IPS DF 4.7 (cell line): ENCODE measurements around the gene RDH11.

Experiments
- DNase-seq: peaks from one replicate; pipeline ENCODE4 v3.0.0-alpha.2; 2013; ENCODE audit warnings: low spot score; ENCODE audit errors: extremely low read depth

Gene RDH11

DNA sequence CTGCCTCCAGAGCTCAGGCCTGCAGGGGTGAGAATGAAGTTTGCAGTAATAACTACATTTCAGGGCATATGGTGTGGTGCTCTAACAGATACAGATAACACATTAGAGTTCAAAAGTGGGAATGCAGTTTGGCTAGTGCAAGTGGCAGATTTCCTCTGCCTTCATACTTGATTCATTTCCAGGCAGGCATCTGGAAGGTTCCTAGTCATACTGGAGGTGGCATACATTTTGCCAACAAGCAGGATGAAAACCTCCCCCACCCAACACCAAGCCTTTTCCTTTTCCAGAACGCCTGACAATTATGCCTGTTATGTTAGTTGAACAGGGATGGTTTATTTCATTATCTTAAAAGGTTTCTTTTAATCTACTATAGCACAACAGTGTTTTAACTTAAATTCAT is 45.4 kb downstream of the RDH11 start:
- no peak for DNase-seq

DNA sequence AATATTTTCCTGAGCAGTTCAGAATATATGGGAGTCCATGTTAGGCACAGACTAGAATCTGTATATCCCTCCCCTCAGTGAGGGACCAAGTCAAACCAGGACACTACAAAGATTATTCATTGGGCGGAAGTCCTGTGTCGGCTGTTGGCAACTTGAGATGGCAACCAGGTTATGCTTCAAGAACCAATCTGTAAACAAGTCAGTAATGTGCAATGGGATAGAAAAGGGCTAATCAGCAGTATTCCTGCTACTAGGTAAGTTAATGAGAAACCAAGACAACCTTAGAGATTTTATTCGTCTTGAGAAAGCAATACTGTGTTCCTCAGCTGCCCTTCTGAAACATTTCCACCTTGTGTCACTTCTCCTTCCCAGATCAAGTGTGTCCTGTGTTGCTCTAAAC is 49.4 kb downstream of the RDH11 start:
- DNase-seq = no peak

DNA sequence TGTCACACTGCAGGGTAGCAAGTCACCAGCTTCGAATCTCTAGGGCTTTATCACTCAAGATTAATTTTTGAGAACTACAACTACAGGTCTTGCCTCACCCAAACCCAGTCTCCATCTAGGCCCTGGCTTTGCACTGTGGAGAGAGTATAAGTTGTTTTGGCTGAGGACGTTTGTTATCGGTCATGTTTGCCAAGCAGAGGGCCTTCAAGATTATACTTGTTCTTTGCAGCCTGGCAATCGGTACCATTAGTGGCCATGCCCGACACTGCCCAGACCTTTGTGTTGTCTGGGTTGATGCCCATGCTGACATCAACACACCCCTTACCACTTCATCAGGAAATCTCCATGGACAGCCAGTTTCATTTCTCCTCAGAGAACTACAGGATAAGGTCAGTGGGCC is 50.1 kb downstream of the RDH11 start:
- no peak for DNase-seq

DNA sequence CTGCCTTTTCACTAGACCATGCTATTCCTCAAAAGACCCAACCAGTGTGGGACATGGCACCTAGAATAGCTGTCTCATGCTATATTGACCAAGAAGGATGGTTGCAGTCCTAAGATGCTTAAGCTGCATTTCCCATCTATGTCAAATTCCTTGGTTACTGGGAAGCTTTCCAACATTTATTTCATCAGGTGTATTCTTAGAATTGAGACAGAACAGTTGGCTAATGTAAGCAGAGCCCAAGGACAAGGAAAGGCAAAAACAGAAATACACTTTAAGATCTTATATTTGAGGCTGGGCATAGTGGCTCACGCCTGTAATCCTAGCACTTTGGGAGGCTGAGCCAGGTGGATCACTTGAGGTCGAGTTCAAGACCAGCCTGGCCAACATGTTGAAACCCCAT is 51.1 kb downstream of the RDH11 start:
- no peak for DNase-seq

DNA sequence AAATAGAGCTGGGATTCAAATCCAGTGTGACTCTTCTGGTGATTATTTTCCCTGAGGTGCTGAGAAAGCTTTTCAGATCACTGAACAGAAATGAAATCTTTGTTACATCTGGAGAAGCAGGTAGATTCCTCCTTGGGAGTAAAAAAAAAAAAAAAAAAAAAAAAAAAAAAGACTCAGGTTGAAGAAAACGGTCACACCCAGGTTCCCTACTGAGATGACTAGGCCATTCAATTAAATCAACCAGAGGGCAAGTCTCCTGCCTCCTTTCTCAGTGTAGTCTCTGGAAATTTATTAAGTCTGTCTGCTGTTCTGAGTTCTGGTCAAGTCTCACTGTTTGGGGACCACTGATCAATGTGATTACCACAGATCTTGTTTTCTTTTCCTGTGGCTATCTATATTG is 51.9 kb downstream of the RDH11 start:
- DNase-seq = no peak

DNA sequence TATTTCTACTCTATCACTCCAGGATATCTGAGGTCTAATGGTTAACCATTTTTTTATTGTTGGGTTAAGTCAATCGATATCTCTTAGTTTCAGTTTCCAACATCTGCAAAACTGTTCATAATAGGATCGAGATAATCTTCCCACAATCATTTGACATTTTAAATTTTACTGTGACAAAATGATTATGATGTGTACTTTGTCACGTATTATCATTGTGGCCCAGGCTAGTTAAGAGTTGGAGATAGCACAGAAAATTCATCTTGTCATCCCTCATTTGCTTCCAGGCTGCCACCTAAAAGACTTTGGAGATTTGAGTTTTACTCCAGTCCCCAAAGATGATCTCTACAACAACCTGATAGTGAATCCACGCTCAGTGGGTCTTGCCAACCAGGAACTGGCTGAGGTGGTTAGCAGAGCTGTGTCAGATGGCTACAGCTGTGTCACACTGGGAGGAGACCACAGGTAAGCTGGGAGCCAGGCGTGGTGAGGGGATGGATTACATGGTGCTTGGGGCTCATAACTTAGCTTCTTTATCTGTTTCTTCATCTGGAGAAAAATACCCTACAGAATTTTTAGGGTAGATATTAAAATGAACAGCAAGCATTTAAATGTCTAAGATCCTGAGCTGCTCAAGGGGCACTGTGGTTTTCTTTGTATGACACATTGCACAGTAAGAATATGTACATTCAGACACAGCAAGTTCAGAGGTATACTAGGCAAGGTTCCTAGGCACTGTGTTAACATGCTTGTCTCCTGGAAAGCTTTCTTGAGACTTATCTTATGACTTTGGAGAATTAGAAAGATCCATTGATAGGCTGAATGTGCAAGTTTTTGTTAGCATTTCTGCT is 53.4 kb downstream of the RDH11 start:
- no peak for DNase-seq

DNA sequence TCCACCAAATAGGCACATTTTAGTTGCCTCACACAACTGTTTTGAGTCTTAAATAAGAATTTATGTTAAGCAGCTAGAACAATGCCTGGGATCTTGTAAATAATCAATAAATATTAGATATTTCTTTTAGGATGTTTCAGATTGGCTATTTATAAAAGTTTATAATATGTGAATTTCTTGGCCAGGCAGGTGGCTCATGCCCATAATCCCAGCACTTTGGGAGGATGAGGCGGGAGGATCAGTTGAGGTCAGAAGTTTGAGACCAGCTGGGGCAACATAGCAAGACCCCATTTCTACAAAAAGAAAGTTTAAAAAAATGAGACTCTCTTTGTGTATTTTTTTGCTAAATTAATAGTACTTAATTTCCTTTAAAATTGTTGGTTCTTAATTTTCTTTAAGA is 54.1 kb downstream of the RDH11 start:
- DNase-seq = no peak

DNA sequence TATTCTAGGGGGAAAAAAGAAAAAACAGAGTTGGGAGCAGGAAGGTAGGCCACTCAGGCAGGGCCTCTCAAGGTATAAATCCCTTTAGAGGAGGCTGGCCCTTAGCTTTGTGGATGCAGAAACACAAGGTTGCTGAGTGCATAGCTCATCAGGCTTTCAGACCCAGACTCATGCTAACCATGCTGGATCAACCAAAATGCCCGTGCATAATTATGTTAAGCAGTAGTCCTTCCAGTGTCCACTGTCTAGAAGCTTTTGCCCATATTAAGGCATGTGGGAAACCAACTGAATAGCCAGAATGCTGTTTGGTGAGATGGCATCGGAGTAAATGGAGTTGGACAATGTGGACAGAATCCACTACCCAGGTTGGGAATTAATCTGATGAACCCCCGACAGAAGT is 56.9 kb downstream of the RDH11 start:
- DNase-seq = no peak

DNA sequence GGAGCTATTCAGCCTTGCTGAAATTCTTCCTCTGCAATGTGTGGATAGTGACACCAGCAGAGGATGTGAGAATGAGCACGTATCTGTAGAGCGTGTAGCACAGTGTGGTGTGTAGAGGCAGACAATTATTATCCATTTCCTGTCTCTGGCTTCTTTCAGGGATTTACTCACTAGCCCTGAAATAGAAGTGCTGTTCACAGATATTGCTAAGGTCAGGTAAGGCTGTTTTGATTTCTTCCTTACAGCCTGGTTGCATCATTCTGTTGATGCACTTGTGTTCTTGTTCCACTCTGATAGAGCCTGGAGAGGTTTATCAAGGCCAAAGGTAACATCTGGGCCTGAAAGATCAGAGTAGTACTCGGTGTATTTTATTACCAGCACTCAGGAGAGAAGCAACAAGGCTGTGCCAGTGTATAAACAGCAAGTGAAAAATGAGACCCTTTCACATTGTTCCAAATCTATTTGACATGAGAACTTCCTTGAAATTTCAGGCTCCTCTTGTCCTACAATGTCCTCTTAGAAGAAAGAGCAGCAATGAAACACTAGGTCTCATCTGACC is 59.1 kb downstream of the RDH11 start:
- no peak for DNase-seq

DNA sequence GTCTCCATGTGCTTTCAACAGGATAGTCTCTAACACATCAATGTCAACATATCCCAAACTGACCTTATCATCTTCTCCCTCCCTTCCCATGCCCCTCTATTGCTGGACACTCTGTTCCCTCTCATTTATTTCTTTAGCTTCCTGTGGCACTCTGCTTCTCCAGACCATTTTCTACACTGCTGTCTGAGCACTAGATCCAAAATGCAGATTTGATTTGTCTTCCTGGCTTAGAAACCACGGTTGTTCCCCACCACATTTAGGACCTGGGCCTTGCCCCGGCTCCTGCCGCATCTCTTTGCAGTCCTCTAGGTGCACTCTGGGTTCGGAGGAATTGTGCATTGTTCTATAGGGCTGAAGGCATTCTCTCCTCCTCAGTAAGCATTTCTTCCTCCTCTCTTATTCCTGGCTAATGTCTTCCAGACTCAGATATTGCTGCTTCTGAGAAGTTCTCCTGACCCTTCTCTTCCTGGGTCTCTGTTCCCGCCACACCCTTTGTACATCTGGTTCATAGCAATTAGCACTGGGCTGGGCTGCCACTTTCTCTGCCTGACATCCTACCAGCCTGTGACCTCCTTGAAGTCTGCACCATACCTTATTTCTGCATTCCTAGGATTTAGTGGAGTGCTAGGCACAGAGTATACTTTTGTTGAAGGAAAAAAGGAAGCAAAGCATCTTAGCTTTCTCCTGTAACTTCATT is 62.0 kb downstream of the RDH11 start:
- no peak for DNase-seq

DNA sequence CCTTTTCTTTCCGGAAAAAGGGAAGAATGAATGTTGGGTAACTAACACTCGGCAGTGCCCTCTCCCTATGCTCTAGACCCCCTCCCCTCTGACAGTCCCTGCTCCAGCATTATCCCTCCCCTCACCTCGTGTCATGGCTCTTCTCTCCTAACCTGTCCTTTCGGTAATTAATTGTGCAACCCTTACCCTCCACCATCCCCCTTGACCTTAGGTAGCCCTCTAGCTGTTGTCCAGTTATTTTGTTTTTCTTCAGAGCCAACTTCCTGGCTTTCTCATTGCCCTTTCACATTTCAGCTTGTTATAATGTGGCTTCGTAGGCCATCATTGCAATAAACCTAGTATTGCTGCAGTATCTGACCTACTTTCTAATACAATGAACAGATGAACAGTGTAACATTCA is 64.6 kb downstream of the RDH11 start:
- no peak for DNase-seq

DNA sequence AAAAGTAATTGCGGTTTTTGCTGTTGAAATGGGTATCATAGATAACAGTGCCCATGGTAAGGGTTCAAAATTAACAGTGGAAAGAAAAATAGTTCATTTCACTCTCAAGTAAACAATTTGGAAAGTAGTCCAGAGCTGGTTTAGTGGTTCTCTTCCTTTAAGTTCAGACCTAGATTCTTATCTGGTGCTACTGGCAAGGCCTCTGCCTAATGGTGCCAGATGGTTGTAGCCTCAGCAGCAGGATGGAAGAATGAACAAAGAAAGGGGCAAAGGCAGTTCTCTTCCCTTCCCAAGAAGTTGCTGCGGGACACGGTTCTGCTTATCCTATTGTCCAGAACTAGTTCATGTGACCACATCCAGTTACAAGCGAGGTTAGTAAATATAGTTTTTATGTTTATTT is 65.4 kb downstream of the RDH11 start:
- DNase-seq = no peak

DNA sequence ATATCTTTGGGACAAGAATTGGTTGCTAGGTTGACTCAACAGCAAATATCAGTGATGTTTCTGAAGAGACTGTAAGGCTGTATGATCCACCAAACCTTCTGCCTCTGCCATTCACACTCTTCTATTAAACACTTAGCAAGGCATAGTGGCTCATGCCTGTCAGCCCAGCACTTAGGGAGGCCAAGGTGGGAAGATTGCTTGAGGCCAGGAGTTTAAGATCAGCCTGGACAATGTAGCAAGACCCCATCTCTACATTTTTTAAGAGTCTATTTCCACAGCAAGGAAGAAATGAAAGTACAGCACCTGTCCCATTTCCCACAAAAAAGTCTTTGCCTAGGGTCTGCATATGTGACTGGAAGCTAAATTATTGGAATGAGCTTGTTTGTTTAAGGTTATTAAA is 68.0 kb downstream of the RDH11 start:
- no peak for DNase-seq
